ENCODE measurements around the gene BAZ1B.

DNA sequence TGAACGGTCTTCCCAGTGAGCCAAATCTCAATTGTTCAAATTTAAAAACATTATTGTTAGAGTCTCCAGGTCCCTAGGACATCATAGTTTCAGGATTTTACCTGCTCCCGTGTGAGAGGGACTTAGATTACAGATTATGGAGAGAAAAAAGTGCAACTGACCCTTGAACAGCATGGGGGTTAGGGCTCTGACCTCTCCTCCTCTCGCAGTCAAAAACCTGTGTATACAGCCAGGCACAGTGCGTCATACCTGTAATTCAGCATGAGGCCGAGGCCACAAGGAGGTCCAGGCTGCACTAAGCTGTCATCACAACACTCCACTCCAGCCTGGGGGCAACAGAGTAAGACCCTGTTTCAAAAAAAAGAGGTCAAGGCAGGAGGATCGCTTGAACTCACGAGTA, 25.5 kb downstream of the BAZ1B start:
- TF ChIP-seq, protein P1, sequence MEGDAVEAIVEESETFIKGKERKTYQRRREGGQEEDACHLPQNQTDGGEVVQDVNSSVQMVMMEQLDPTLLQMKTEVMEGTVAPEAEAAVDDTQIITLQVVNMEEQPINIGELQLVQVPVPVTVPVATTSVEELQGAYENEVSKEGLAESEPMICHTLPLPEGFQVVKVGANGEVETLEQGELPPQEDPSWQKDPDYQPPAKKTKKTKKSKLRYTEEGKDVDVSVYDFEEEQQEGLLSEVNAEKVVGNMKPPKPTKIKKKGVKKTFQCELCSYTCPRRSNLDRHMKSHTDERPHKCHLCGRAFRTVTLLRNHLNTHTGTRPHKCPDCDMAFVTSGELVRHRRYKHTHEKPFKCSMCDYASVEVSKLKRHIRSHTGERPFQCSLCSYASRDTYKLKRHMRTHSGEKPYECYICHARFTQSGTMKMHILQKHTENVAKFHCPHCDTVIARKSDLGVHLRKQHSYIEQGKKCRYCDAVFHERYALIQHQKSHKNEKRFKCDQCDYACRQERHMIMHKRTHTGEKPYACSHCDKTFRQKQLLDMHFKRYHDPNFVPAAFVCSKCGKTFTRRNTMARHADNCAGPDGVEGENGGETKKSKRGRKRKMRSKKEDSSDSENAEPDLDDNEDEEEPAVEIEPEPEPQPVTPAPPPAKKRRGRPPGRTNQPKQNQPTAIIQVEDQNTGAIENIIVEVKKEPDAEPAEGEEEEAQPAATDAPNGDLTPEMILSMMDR (IDR thresholded peaks at IDR 0.05; ENCODE audit: low read depth, low read length), result no peak
- no peak for TF ChIP-seq POLR2A (IDR thresholded peaks at IDR 0.05; ENCODE audit: extremely low read depth, insufficient read length)
